NOMO-1 treated with DMSO at 0.1 percent for 48 hours (cell line): ENCODE results near the gene ZBTB39.
A peak's percentile ranks its signal among the peaks of the same experiment; 100 is the strongest.
"Not testable (repeated sequence)": the region's sequence is repeated elsewhere in the genome, so short reads cannot be mapped to it uniquely, and the experiment has no call there.

Experiments used
- DNase-seq: peaks from one replicate; lab custom pipeline; 2025; ENCODE audit not compliant: unreplicated experiment; lab: John Stamatoyannopoulos, UW

ZBTB39 gene, protein sequence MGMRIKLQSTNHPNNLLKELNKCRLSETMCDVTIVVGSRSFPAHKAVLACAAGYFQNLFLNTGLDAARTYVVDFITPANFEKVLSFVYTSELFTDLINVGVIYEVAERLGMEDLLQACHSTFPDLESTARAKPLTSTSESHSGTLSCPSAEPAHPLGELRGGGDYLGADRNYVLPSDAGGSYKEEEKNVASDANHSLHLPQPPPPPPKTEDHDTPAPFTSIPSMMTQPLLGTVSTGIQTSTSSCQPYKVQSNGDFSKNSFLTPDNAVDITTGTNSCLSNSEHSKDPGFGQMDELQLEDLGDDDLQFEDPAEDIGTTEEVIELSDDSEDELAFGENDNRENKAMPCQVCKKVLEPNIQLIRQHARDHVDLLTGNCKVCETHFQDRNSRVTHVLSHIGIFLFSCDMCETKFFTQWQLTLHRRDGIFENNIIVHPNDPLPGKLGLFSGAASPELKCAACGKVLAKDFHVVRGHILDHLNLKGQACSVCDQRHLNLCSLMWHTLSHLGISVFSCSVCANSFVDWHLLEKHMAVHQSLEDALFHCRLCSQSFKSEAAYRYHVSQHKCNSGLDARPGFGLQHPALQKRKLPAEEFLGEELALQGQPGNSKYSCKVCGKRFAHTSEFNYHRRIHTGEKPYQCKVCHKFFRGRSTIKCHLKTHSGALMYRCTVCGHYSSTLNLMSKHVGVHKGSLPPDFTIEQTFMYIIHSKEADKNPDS

GRCh38 chr12:57005980-57006808 lies at the start of gene ZBTB39:
Gene ZBTB39, minus strand, starts transcription at chr12:57006546. Its CDS starts 1,629 bp downstream, at chr12:57004917.
- DNase-seq, result peak; percentile 51

- peak; percentile 76 for DNase-seq
Observed at GRCh38 chr12:57055824-57056223, 49.5 kb upstream of the ZBTB39 start.

DNA sequence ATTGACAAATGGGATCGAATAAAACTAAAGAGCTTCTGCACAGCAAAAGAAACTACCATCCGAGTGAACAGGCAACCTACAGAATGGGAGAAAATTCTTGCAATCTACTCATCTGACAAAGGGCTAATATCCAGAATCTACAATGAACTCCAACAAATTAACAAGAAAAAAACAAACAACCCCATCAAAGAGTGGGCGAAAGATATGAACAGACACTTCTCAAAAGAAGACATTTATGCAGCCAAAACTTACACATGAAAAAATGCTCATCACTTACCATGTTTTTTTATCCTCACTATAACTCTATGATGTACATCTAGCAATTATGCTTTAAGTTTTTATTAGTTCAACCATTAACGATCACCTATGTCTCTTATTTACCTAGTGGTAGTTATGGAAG lies 47.6 kb upstream of the ZBTB39 start:
- DNase-seq, result not testable (repeated sequence)

GRCh38 chr12:57053146-57053545 lies 46.8 kb upstream of the ZBTB39 start:
- DNase-seq, result not testable (repeated sequence)

- no peak for DNase-seq
Observed at GRCh38 chr12:57051011-57051410, 44.7 kb upstream of the ZBTB39 start.

GRCh38 chr12:57049890-57050289 lies 43.5 kb upstream of the ZBTB39 start, which contains the start of gene MYO1A:
Gene MYO1A, minus strand, starts transcription at chr12:57050129. Its CDS starts 1,806 bp downstream, at chr12:57048323.
- DNase-seq, result no peak

- DNase-seq, result no peak
Observed at GRCh38 chr12:57049119-57049446, 42.7 kb upstream of the ZBTB39 start.

DNA sequence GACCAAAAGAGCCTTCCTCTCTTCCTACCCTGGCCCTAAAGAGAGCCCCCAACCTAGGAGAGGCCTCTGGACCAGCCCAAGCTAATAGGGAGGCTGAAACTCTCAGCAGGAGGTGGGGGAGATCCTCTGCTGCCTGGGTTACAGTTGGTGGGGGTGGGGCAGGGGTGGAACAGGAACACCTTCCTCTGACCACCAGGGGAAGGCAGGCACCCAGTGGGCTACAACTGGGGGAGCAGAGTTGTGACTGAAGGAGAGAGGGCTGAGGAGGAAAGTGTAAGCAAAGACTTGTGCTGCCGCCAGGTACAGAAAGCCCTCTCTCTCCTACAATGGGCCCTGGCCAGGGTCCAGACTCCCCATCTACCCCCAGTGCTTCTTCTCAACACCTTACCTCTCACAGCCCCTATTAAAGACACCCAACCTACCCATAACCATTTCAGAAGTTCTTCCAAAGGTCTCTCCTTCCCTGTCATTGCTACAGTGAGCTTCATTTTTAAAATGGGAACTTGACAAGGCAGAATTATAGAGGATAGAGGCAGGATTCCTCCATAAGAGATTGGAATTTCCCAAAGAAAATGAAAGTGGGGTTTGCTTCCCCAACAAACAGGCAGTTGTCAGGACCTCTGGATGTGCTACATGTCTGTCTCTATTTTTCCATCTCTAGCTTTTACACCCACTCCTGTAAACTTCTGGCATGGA lies 42.2 kb upstream of the ZBTB39 start:
- DNase-seq, result no peak

DNA sequence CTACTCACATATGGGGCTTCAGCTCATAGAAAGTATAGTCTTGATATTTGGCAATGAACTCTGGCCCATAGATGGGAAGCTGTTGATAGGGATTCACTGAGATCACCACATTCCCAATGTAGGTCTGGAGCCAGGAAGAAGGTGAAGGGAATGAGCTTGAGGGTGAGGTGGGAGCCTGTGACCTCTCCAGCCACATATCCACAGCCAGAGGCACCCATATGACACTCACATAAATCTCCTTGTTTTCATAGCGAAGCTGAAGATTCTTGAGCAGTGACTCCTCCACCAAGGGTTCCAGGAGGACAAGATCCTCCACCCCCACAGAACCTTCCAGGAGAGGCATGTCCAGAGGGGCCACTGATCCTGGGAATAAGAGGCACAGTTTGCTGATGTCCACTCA lies 41.6 kb upstream of the ZBTB39 start:
- DNase-seq, result no peak

DNA sequence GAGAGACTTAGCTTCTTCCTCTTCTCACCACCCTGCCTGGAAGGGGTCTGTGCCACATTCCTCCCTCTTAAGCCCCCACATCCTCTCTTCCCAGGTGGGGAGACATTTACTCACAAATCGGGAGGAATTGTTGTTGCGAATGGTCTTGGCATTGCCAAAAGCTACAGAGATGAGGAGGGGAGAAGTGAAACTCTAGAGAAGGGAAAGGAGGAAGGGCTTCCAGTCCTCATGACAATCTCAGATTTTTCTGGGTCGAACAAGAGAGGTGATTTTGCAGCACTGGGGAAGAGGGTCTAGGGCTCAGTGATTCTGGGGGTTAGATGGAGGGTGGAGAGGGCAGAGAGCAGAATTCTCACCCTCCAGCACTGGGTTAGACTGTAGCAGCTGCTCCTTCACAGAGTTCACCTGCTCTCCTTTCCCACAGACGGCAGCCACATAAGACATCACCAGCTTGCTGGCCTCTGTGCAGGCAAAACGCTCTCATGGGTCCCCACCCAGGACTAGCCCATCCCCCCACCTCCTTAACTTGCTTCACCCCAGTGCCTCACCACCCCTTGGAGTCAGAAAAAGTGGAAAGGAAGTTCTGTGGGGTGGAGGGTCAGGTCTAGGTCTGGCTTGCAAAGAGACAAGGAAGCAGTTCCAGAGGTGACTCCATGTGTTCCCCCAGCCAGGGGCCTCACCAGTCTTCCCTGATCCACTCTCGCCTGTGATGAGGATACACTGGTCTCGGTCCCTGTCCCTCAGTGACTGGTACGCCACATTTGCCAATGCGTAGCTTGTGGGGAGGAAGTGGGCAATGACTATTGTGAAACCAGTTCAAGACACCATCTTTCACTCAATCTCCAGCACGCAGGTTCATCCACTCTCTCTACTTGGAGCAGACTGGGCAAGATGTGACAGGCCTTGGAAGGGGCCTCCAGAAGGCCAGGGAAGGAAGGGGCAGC lies 40.9 kb upstream of the ZBTB39 start:
- peak; percentile 71 for DNase-seq

DNA sequence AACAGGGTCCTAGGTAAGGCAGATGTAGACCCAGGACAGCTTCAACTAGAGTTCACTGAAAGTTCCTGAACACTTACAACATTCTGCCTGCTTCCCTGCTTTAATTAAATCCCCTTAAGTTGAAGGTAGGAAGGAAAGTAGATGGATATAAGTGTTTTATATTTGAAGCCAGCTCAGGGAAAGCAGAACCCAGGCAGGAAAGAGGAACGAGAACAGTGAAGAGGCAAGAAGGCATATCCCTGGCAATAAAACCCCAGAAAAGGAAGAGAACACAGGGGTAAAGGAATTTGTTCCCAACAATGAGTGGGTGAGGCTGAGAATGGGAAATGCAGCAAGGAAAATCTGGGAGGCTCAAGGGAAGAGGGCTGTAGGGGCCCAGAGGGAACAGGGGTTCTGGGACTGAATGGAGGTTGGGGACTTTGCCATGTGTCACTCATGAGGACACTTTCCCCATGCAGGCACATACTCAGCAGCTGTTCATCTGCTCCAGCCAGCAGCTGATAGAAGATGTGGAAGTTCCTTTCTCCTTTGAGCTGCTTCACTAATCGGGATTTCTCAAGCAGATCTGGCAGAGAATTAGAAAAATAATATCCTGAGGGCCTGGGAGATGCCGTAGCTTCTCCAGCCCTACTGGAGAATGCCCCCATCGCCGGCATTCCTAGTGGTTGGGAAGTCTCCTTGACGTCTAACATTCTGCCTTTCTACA lies 39.9 kb upstream of the ZBTB39 start:
- peak; percentile 21 for DNase-seq

- no peak for DNase-seq
Observed at GRCh38 chr12:57044889-57045288, 38.5 kb upstream of the ZBTB39 start.

DNA sequence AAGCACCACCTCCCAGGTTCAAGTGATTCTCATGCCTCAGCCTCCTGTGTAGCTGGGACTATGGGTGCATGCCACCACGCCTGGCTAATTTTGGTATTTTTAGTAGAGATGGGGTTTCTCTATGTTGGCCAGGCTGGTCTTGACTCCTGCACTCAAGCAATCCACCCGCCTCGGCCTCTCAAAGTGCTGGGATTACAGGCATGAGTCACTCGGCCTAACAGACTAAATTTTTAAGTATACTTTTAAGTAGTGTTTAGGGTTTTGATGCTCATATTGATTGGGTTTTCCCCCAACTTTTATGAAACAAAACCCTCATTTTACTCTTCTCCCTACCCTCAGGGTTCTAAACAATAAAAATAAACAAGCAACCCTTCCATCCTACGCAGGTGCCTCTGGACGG lies 38.1 kb upstream of the ZBTB39 start:
- no peak for DNase-seq

DNA sequence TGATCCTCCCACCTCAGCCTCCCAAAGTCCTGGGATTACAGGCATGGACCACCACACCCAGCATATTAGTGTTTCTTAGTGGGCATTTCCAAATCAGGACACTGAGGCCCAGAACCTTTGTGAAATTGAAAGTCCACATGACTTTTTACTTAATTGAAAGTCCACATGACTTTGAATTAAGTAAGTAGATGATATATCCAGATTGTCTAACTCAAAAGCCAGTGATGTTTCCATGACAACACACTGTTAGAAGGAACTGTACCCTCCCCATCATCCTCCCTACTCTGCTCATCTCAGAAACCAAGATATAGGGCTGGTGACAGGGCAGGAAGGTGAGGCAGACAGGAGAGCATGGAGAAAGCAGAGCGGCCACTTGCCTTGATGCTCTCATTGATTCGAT lies 36.3 kb upstream of the ZBTB39 start:
- DNase-seq, result no peak

GRCh38 chr12:57040750-57041149 lies 34.4 kb upstream of the ZBTB39 start:
- DNase-seq, result no peak

- DNase-seq, result no peak
Observed at GRCh38 chr12:57040211-57040610, 33.9 kb upstream of the ZBTB39 start.

DNA sequence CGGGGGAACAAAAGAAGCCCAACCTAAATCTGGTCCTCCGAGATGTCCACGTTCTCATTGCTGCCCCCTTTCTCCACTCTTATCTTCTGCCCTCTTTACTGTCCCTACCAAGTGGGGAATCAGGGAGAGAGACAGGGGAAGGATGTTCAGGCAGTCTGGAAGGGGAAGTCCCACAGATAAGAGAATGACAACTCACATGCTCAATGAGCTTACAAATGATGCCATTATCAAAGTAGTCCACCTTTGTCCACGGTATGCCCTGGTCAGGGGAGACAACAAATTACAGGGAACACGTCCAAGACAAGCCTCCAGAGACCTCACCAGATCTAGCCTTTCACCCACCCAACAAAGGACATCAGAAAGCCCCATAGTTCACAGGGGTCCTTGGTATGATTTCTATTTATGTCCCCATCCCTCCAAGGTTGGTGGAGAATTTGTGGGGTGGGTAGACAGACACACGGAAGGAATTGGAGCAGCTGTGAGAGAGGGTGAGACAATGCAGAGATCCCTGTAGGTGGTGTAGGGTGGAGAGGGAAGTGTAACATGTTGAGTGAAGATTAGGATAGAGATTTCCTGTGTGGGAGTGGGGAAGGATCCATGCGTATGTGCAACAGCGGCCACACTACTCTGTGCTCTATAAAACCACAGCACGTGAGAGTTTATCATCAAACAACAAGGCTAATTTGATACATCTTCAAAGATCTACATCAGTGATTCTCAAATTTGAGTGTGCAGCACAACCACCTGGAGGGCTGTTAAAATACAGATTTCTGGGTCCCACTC lies 32.9 kb upstream of the ZBTB39 start:
- no peak for DNase-seq

DNA sequence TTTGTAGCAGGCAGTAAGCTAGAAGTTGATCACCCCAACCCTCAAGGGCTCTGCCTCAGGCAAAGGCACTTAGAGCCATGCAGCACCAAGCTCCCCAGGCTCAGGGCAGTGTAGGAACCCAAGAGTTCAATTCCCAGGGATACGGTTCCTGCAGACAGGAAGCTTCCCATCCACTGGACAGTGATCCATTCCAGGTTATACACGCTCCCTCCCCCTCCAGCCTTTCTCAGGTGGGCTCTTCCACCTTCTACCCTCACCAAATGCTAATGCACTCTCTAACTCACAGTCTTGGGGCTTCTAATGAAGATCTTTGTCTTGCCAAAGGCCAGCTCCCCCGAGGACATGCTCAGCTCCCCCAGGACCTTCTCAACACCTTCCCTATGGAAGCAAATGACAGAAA lies 30.9 kb upstream of the ZBTB39 start:
- no peak for DNase-seq
